A172 (cell line): Measurements from ENCODE around the gene UNC119. TPM values are rescaled to one million over a fixed set of nuclear protein-coding genes. Genes with fewer than 3 reads are reported as not detected.

Experiments
- DNase-seq: peaks from one replicate; pipeline ENCODE4 v3.0.0-alpha.2; 2015; ENCODE audit warnings: low spot score
- total RNA-seq: library from RNA; depleted of rRNA; stranded (reverse); fragments of >200 nt; shearing (Covaris generic); gene quantifications from 2 replicates; pipeline ENCODE4 v1.2.3, GENCODE V29; 2014

Gene UNC119
- total RNA-seq, 1 experiment from 2014 or later: 65.5 TPM

DNA sequence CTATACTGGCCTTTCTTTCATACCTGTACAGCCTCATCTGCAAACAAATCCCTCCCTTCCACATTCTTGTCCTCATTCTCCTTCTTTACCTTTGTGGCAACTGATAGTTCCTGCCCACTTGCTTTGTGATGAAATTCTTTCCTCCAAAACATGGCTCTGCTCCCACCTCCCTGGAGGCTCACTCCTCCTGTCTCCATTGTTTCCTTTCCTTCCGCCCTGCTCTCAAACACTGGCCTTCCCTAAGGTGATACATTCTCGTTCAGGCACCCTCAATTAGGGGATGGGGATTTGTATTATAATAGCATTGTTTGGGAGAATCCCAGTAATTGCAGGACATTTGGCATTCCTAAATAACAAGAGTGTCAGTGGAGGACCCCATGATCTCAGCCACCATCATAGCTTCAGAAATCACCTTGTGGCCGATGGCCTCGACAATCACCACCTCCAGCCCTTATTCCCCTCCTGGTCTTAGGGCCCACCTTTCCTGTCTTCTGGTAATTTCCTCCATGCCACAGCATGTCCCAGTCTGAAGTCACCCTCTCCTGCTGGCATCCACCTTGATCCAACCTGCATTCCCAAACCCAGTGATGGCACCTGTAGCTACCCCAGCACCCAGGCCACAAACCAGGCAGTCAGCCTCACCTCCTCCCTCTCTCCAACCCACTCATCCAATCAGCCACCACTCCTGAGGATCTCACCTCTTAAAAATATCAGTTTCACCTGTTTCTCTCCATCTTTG, 7.9 kb downstream of the UNC119 start:
- no peak for DNase-seq

DNA sequence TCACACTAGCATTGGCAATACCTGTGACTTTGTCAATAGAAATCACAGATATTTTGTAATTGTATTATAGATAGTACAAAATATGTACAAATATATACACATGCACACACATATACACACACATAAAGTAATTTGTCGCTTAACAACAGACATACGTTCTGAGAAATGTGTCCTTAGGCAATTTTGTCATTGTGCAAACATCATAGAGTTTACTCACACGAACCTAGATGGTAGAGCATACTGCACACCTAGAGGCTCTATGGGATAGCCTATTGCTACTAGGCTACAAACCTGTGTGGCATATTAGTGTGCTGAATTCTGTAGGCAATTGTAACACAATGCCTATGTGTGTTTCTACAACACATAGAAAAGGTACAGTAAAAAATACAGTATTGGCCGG, 11.0 kb downstream of the UNC119 start:
- DNase-seq: no peak

DNA sequence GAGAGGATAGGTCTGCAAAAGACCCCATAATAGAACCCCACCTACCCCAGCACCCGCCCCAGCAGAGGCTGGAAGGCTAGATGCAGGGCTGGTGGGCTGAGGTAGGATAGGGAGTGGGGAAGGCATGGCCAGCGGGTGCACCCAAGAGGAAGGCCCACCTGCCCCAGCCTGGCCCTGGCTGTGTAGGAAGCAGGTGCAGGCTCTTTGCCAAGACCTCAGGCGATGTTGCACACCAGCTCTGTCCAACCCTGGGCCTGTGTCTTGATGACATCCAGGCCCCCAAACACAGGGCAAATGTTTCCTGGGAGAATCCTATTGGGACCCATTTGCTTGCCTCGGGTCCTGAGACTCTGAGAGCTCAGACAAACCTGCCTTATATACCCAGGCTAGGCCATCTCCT, 12.2 kb downstream of the UNC119 start:
- no peak for DNase-seq

DNA sequence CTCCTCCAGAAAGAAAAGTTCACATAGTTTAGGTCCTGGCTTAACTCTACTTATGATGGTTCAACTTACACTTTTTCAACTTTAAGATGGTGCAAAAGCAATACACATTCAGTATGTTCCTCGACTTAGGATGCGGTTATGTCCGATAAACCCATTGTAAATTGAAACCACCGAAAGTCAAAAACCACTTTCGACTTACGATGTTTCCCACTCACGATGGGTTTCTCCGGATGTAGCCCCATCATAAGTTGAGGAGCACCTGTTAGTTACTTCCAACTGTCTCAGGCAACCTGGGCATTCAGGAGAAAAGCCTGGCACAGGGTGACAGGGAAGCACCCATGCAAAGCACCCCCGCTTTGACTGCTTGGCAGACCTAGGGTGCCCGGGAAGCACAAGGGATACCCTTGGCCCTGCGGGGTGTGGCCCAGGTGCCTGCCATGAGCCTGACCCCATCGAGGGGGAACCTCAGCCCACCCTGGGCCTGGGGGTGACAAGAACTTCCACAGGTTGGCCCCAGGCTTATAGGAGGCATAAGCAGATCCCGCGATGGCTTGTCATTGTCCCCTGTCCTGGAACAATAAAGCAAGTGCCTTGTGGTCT, 14.0 kb downstream of the UNC119 start:
- no peak for DNase-seq

DNA sequence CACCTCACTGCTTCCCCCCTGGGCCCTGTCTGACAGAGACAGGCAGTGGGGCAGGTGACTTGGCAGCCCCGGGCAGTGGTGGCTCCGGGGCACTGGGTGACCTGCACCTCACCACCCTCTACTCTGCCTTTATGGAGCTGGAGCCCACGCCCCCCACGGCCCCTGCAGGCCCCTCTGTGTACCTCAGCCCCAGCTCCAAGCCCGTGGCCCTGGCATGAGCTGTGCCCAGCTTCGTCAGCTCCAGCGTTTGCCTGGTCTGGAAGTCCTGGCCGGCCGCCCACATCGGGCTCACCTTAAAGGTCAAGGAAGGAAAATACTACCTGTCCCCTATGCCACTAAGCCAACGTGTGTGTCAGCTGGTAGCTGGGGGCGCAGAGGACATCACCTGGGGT, 15.2 kb downstream of the UNC119 start:
- no peak for DNase-seq

DNA sequence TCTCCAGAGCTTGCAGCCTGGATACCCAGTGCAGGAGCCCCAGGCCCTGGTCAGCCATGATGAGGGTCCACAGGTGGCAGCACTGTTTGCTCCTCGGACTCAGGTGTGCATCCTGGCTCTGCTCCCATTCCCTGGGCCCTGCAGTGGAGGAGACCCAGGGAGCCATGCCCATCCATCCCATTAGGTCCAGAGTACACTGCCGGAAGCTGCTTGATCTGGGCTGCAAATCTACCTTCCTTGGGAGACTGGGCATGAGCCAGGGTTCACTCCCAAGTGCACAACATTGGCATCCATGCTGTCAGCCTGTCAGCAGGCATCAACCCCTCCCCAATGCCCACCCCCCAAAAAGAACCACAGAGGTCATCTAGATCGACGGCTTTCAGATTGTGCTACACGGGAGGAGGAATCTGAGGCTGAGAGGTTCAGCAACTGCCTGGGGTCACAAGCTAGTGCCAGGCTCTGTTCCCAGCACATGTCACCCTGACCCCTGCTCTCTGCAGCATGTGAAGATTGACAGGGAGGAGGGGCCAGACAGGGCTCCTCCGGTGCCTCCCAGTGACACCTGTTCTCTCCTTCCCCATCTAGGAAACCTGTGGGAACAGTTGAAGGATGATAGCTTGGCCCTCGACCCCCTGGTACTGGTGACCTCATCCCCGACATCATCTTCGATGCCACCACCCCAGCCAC, 15.7 kb downstream of the UNC119 start:
- DNase-seq: no peak

DNA sequence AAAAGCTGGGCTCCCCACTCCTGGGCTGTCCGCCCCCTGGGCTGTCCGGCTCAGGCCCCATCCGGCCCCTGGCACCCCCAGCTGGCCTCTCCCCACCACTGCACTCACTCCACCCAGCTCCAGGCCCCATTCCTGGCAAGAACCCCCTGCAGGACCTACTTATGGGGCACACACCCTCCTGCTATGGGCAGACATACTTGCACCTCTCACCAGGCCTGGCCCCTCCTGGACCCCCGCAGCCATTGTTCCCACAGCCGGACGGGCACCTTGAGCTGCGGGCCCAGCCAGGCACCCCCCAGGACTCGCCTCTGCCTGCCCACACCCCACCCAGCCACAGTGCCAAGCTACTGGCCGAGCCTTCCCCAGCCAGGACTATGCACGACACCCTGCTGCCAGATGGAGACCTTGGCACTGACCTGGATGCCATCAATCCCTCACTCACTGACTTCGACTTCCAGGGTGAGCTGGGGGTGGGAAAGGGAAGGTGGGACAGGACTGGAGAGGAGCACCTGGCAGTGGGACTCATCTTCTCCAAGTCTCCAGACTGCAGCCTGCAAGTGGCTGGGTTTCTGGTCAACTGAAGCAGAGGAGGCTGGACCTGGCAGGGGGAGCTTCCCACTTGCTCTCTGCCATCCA, 17.6 kb downstream of the UNC119 start:
- DNase-seq: no peak

DNA sequence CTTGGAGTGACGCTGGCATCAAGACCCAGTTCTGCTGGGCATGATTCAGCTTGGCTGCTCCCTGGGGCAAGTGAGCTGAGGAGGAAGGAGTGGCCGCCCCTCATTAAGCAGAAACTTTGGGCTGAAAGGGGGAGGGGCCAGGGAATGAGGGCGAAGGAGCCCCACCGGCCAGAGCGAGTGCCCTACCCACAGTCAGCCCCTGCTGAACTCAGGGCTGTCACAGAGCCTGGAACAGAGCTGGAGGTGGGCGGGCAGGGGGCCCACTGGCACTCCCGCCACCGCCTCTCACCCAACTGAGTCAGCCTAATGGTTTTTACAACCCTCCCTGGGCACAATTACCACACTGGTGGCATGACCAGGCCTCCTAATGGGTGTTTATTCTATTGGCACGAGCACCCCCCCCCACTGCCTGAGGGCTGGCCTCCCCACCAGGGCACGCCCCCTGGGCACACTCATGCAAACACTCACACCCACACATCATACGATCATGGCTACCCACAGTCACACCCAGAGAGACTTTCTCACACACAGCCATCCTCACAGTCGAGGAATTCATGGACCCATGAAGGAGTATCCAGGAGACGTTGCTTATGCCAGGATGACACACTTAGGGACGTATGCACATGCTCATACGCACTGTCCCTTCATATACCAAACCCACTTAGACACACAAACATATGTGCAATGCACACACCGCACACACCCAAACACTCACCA, 19.2 kb downstream of the UNC119 start:
- no peak for DNase-seq

DNA sequence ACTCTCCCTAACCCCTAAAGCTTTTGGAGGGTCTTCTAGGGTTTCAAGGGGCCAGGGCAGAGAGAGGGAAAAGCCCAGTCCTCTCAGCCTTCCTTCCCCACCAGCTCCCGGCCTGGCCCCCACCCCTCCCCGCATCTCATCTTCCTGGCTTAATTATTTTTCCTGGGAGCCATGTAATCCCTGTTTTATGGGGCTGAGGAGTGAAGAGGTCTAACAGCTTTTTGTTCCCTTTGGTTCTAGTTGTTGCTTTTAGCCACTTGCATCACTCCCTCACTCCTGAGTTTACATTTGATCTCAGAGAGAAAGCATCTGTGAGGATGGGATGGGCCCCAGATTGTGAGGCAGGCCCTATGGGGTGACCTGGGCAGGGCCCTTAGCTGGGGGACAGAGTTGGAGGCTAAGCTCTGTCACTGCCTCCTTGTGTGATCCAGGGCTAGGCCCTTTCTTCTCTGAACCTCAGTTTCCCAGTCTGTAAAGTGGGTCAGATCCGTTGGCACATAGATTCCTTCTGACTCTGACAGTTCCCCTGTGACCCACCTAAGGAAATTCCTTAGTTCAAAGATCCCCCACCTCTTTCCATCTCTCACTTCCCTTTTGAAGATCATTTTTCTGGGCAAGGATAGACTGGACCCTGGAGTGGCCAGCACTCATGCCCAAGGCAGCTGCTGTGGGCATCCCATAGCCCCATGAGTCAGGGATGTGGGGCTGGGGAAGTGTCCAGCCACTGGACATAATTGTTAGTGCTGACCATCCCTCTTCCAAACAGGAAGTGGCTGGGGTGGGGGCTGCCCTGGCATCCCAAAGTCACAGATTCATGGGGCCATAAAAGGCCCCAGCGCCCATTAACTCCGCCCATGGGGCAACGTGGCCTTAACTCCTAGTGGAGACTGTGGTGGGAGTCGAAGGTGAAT, 20.1 kb downstream of the UNC119 start:
- peak; percentile 39 for DNase-seq

DNA sequence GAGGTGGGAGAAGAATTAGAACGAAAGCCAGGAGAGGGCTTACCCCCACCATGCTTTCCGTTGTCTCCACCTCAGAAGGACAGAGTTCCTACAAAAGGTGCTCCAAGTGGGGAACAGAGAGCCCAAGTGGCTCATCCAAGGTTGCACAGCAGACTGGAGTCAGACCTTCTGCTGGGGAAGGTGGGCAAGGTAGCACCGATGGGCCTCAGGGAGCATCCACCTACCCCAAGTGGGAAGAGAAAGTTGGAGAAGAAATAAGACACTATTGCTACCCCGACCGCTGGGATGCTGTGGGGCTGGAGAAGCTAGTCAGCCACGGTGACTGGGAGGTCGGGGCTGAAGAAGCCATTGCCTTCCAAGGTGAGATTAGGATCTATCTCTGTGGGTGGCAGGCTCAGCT, 21.5 kb downstream of the UNC119 start:
- DNase-seq: no peak

DNA sequence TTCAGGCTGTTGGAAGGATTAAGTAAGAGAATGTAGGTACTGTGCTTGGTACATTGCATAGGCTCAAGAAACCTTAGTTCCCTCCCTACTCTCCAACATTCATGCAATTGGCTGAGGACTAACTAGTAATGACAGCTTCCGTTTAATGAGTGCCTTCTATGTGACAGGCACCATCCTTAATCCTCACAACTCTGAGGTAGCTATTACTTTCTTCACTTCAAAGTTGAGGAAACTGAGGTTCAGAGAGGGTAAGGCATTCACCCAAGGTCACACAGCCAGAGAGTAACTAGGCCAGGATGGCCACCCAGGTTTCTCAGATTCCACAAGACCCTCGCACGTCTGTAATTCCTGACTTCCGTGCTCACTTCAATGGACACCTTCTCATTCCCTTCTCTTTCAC, 22.2 kb downstream of the UNC119 start:
- no peak for DNase-seq

DNA sequence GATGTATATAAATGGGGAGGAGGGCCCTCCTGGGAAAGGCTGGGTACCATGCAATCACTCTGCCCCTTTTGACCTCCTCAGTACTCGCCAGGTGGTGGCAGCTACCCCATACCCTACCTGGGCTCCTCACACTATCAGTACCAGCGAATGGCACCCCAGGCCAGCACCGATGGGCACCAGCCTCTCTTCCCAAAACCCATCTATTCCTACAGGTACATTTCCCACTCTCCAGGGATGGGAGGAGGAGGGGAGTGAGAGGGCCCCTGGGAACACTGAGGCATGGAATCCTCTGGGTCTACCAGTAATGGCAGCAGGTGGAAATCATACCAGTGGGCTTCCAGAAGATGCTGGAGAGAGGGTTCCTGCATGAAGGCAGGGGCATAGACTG, 23.4 kb downstream of the UNC119 start:
- no peak for DNase-seq

DNA sequence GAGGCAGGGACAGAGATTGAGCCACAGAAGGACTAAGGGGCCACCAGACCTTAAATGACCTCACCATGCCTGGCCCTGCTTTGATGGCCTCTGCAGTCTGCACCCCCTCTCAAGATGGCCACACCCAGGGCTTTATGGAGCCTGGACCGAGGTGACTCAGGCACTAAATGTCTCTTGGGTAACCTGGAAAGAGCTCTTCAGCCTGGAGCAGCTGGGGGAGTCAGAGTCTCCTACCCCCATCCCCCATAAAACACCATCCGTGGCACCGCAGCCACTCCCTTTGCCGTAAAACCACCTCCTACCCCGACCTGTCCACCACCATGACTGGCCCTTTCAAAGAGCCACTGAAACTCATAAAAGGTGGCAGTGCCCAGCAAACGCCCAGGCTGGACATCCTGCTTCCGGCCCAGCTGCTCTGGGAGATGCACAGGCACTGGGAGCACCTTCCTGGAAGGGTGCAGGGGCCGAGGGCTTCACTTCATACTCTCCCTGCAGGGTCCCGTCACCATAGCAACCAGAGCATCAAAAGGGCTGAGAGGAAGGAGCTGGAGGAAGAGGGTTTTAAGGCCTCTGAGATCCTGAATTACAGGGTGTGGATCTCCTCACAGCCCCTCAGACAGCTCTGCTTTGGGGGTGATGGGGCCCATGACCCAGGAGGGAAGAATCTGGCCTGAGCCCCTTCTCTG, 24.0 kb downstream of the UNC119 start:
- peak; percentile 63 for DNase-seq

DNA sequence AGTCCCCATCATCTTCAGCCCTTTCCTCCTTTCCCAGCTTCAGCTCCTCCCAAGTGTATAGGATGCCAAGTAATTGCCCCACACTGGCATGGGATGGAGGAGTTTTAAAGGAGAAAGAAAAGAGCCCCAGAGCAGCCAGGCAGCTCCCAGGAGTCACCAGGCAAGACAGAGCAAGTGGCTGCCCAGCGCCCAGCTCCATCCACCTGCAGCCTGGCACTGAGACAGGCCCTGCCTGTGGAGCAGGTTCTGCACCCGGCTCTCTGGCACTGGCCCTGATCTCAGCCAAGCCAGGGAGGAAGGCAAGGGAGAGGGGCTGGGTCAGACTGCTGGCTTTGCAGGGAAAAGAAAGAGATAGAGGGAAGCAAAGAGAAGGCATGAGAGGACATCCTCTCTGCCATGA, 24.6 kb downstream of the UNC119 start:
- no peak for DNase-seq

DNA sequence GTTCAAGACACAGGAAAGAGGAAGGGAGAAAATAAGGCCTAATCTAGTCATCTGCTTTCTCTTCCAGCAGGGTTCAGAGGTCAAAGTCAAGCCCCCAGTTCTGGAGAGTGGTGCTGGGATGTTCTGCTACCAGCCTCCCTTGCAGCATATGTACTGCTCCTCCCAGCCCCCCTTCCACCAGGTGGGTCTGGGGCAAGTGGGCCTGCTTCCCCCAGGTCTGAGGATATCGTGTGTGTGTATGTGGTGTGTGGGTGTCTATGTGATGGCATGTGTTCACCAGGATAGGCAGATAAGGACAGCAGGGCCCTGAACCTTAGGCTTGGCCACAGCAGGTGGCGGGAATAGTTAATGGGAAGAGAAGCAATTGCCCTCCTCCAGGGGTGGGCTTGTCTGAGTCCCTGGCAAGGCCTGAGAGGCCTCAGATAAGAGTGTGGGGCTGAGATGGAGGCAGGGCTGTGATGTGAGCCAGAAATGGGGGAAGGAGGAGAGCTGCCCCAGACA, 25.2 kb downstream of the UNC119 start:
- DNase-seq: no peak

DNA sequence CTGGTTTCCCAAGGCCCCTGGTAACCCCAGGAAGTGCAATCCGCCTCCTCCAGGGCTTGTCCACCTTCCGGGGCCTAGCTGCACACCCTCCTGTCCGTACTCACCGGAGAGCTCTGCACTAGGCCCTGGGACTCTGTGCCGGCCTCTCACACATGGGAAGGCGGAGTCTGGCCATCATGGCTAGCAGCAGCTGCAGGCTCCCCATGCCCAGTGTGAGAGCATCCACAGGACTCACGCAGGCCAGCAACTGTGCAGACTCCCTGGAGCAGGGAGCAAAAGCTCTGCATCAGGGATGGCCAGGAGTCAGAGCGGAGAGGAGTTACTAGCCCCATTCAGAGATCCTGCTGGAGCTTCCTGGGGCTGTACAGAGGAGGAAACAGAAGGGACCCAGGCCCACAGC, 26.0 kb downstream of the UNC119 start:
- DNase-seq: no peak

DNA sequence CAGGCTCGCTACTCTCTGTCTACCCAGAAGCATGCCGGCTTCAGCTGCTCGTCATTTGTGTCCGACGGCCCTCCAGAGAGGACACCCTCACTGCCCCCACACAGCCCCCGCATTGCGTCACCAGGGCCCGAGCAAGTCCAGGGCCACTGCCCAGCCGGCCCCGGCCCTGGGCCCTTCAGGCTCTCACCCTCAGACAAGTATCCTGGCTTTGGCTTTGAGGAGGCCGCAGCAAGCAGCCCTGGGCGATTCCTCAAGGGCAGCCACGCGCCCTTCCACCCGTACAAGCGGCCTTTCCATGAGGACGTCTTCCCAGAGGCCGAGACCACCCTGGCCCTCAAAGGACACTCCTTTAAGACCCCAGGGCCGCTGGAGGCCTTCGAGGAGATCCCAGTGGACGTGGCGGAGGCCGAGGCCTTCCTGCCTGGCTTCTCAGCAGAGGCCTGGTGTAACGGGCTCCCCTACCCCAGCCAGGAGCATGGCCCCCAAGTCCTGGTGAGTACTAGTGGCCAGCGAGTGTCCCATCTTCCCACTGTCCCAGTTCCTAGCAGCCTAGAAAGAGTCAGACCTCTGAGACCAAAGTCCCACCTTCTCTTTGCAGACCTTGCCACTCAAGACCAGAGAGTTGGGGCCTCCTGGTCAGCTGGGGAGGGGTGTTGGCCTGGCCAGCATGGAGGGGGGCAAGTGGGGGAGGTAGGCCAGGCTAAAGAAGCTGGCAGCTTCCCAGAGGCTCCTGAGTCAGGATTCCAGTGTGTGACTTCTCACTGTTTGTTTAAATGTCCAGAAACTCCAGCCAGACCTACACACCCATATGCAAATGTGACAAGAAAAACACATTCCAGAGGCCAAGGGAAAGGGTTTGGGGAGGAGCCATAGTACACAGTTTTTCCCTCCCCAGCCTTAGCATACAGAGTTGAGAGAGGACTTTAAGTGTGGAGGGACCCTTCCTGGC, 27.7 kb downstream of the UNC119 start:
- DNase-seq: peak; percentile 80

DNA sequence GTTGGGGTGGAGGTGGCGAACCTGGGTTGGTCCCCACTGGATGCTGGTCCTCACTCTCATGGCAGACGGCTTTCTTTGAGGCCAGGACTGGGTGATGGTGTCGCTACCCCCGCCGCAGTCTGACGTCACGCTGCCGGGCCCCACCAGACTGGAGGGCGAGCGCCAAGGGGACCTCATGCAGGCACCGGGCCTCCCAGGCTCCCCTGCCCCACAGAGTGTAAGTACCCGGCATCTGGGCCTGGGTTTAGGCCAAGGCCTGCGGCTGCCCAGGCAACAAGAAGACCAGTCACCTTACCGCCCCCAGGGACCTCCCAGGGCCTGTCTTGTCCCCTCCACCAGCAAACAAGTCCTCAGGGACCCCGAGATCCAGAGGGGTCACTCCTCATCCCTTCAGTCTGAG, 28.5 kb downstream of the UNC119 start:
- DNase-seq: no peak

DNA sequence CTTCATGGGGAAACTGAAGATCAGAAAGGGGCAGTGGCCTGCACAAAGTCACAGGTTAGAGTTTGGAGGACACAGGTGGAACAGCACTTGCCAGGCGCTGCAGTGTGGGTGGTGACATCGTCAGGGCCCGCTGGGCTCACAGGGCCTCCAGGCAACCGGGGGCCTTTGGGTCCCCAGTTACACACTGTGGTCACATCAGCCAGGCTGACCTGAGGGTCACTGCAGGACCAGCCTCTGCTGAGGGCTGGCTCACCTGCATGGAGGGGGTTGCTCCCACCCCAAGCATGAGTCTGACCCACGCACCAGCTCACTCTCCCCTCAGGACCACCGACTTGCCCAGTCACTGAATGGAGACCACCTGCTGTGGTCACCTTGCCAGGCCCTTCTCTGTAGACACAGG, 29.2 kb downstream of the UNC119 start:
- DNase-seq: no peak
